HG02884 (cell line): ENCODE results near the gene TREH.
"Not testable (repeated sequence)": the region's sequence is repeated elsewhere in the genome, so short reads cannot be mapped to it uniquely, and the experiment has no call there.

Experiments
- ATAC-seq: cut with Tn5 transposase; IDR thresholded peaks from one replicate; pipeline ENCODE4 v1.9.1; 2021; ENCODE audit warnings: mild to moderate bottlenecking, moderate library complexity; ENCODE audit not compliant: unreplicated experiment

The TREH gene, protein sequence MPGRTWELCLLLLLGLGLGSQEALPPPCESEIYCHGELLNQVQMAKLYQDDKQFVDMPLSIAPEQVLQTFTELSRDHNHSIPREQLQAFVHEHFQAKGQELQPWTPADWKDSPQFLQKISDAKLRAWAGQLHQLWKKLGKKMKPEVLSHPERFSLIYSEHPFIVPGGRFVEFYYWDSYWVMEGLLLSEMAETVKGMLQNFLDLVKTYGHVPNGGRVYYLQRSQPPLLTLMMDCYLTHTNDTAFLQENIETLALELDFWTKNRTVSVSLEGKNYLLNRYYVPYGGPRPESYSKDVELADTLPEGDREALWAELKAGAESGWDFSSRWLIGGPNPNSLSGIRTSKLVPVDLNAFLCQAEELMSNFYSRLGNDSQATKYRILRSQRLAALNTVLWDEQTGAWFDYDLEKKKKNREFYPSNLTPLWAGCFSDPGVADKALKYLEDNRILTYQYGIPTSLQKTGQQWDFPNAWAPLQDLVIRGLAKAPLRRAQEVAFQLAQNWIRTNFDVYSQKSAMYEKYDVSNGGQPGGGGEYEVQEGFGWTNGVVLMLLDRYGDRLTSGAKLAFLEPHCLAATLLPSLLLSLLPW

DNA sequence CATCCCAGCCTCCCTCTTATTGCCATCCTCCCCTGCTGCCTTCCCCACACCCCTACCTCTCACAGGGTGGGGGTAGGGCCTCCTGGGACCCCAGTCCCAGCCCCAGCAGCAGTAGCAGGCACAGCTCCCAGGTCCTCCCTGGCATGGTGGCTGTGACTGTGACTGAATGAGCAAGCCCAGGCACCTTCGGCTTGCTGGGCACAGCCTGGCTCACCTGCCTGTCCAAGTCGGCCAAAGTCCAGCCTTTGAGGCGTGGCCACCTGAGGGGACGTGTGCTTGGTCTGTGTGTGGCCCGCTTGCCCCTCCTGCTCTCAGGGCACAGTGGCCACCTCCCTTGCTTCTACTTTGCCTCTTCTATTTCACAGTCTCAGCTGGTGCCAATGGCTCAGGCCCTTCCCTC is at the start of gene TREH:
TSS of gene TREH (minus strand) at position 168 of the 400 bp plus-strand sequence. CDS start at position 145, 23 bp downstream.
- ATAC-seq = no peak

DNA sequence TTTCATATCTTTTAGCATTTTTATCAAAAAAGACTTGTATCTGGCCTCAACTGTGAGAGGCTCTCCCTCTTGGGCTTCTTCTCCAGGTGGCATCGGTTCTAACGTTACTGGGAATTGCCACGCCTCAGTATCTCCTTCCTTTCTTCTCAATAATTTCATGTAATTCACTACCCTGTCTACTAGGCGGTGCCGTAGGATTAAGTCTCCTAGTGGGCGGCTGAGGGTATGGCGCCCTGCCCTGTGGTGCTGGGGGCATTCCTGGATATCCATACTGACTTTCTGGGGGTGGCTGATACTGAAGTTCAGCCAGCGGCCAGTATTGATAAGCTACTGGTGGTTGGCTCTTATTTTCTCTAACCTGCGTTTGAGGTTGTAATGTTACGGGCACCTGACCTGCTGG is 48.7 kb upstream of the TREH start:
- ATAC-seq = not testable (repeated sequence)

DNA sequence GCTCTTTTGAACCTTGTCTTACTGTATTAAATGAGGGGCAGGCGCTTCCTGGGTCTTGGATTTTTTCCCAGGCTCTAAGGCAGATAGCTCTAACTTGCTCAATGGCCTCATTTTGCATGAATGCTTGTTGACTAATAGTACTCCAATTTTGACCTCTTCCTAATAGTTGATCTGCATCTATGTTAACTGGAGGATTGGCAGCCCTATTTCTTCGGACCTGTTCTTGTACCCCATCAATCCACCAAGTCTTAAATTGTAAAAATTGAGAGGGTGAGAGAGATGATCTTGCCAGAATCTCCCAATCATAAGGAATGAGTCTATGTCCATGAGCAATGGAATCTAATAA is 48.2 kb upstream of the TREH start:
- not testable (repeated sequence) for ATAC-seq

DNA sequence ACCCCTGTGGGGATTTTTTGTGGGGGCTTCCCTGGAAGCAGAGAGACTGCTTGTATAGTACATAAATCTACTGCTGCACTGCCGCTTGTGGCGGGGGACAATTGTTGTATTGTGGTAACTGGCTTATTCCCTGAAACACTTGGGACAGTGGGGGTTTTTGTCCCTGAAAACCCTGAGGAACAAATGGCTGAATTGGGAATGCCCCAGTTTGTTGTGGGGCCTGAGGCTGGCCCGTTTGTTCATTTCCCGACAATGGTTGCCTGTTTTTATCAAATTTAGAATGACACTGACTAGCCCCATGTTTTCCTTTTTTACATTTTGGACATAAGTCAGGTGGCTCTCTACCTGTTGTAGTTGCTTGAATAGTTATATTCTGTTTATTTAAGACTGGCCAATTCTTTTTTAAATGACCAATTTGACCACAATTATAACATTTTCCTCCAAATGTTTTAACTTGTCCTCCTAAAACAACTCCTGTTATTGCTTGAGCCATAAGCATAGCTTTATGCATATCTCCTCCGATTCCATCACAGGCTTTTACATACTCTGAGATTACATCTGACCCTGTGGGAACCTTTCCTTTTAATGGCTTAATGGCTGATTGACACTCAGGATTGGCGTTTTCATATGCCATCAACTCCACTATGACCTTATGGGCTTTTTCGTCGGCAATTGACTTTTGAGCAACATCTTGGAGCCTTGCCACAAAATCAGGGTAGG is 47.7 kb upstream of the TREH start:
- ATAC-seq = not testable (repeated sequence)

DNA sequence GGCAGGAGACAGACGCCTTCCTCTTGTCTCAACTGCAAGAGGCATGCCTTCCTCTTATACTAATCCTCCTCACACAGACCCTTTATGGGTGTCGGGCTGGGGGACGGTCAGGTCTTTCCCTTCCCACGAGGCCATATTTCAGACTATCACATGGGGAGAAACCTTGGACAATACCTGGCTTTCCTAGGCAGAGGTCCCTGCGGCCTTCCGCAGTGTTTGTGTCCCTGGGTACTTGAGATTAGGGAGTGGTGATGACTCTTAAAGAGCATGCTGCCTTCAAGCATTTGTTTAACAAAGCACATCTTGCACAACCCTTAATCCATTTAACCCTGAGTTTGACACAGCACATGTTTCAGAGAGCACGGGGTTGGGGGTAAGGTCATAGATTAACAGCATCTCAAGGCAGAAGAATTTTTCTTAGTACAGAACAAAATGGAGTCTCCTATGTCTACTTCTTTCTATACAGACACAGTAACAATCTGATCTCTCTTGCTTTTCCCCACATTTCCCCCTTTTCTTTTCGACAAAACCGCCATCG is 42.1 kb upstream of the TREH start:
- ATAC-seq = not testable (repeated sequence)

DNA sequence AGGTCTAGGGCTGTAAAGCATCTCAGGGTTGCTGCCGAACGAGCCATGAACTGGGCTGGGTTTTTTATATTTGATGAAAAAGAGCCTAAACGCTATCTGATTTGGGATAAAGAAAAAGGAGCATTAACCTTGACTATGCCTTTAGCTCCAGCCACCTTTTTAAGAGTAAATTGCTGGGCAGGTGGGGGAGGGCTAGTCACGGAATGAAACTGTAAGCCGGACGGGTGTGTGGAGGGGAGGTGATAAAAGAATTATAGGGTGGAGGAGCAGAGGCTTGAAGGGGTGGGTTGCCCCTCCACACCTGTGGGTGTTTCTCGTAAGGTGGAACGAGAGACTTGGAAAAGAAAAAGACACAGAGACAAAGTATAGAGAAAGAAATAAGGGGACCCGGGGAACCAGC is 41.3 kb upstream of the TREH start:
- not testable (repeated sequence) for ATAC-seq

DNA sequence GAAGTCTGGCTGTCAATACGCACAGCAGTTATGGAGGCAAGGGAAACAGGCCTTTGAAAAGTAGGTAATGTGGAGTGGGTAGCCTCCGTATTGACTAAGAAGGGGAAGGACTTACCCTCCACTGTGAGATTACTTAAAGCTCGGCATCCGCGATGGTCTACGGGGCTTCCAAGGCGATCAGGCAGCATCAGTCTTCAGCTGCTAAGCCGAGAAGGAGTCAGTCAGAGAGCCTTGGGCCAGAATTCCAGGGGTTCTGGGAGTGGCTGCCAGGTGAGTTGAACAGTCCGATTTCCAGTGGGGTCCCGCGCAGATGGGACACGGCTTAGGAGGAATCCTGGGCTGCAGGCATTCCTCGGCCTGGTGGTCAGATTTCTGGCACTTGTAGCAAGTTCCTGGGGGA is 40.6 kb upstream of the TREH start:
- ATAC-seq = not testable (repeated sequence)

DNA sequence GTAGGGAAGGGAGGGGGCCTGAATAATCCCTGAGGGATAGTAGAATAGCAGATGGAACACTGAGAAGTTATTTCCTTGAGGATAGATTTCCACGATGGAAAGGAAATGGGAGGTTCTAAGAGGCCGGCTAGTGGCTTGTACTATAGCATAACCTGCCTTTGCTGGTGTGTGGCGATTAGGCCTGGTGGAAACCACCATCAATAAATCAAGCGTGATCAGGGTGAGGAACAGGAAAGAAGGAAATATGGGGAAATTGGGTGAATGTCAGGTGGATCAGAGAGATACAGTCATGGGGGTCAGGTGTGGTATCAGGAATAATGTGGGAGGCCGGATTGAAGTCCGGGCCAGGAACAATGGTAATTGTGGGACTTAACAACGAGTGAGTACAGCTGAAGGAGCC is 39.1 kb upstream of the TREH start:
- not testable (repeated sequence) for ATAC-seq

DNA sequence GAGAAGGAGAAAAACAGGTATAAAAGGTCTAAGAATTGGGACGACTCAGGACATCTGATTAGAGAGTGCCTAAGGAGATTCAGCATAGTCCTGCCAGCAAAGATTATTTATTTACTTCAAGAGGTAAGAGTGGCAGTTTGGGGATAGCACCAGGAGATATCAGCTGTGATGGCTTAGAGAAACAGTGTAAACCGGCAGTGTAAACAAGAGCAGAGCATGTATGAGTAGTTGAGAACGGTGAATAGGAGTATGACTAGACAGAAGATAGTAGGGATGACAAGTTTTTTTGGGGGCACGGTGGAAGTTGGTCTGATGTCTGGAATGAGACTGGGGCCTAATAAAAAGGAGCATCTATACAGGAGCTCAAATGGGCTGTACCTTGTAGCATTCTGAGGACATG is 38.3 kb upstream of the TREH start:
- not testable (repeated sequence) for ATAC-seq

DNA sequence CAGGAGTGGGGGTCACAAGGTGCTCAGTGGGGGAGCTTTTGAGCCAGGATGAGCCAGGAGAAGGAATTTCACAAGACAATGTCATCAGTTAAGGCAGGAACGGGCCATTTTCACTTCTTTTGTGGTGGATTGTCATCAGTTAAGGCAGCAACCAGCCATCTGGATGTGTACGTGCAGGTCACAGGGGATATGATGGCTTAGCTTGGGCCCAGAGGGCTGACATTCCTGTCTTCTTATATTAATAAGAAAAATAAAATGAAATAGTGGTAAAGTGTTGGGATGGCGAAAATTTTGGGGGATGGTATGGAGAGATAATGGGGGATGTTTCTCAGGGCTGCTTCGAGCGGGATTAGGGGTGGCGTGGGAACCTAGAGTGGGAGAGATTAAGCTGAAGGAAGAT is 37.8 kb upstream of the TREH start:
- not testable (repeated sequence) for ATAC-seq

DNA sequence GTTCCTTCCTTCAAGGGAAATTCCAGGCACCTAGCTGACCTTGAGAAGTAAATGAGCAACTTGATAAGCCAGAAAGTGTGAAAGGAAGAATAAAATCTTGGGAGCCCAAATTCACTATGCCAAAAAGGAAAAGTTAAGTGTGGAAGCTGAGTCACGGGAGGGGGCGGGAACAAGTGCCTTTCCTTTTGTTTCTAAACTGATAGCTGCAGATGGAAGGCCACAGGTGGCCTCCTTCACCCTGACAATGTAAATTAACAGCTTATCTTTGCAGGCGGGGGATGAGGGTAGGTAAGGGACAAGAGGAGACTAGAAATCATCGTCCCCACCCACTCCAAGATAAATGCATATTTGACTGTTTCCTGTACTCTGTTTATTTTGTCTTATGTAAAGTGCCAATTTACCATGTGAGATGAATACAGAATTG is 36.4 kb upstream of the TREH start:
- no peak for ATAC-seq

DNA sequence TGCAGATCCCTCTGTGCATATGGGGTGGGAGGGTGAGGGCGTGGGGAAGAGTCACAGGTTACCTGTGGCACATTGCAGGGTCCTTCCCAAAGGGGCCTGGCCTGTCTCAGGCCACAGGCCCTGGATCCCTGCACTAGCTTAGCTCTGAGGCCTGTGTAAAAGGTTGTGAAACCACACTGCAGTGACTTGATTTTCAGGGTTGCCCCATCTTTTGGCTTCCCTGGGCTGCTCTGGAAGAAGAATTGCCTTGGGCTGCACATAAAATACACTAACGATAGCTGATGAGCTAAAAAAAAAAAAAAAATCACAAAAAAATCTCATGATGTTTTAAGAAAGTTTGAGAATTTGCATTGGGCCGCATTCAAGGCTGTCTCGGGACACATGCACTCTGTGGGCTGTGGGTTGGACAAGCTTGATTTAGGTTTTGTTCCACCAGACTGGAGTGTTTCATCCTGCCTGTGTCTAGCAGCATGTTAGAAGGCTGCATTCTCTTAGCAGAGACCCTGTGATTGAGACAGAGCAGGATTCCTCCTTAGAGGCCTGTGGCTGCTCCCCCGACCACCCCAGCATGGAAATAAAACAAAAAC is 35.9 kb upstream of the TREH start:
- ATAC-seq = no peak

DNA sequence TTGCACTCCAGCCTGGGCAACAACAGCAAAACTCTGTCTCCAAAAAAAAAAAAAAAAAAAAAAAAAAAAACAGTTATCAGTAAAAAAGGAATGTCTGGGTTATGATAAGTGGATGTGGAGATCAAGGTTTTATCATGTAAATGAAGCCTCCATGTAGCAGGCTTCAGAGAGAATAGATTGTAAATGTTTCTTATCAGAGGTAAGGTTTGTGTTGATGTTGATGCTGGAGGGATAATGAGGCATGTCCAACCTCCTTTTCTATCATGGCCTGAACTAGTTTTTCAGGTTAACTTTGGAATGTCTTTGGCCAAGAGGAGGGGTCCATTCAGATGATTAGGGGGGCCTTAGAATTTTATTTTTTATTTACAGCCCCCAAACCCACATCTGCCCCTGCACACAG is 35.4 kb upstream of the TREH start:
- no peak for ATAC-seq

DNA sequence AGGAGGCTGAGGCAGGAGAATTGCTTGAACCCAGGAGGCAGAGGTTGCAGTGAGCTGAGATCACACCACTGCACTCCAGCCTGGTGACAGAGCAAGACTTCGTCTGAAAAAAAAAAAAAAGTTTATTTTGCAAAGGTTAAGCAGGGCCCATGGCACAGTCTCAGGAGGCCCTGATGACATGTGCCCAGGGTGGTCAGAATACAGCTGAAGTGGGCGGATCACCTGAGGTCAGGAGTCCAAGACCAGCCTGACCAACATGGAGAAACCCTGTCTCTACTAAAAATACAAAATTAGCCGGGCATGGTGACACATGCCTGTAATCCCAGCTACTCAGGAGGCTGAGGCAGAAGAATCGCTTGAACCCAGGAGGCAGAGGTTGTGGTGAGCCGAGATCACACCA is 35.0 kb upstream of the TREH start:
- ATAC-seq = not testable (repeated sequence)

DNA sequence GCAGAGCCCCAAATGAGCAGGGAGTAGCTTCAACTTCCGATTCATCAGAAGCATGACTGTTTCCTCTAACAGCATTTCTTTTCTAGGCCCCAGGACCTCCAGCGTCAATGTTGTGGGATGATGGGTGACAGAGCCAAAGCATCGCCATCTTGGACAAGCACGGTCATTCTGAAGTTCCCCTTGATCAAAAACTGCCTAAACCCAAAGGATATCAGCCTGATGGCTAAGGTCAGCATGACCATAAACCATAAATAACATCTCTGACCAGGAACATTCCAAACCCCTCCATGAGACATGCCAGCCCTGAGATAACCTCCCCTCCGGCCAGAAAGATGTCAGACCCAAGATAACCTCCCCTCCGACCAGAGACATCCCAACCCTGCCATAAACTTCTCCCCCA is 28.8 kb upstream of the TREH start:
- no peak for ATAC-seq

DNA sequence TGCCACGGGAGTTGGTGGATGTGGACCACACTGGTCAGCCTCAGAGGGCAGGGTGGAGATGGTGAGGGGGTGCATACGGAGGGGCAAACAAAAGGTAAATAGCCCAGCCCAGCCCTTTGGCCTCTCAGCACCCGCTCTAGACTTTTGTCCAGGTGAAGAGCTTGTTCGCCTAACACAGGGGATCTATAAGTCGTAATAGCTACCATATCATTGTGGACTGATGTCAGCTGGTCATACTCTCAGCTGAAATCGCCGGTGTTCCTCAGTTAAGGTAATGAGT is 27.0 kb upstream of the TREH start:
- no peak for ATAC-seq

DNA sequence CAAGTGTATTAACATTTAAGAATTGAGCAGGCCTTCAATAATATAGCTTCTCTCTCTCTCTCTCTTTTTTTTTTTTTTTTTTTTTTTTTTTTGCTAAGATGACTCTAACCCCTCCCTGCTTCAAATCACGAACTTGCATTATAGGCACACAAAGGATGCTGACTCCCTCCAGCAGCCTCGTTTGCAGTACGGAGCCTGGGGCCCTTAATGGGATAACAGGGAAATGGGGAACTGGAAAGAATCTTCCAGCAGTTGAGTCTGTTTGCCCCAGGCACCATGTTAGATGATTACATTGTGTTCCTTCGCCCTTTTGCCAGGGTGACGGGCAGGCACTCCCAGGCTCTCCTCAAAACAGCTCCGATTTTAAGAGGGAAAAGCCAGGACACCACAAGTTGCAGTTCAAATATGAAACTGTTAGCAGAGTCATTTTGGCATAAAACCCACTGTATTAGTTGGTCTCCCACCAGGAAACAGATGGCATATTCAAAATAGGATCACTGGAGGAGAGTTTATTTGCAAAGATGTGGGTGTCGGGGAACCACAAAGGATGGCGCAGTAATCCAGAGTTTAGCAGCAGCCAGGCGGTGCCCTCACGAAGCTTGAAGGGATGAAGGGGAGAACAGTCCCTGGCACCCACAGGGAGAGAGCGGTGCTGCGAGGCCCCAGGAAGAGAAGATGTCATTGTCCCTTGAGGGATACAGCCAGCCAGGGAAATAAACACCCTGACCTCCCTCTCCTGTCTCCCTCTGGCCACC is 26.5 kb upstream of the TREH start:
- ATAC-seq = no peak

DNA sequence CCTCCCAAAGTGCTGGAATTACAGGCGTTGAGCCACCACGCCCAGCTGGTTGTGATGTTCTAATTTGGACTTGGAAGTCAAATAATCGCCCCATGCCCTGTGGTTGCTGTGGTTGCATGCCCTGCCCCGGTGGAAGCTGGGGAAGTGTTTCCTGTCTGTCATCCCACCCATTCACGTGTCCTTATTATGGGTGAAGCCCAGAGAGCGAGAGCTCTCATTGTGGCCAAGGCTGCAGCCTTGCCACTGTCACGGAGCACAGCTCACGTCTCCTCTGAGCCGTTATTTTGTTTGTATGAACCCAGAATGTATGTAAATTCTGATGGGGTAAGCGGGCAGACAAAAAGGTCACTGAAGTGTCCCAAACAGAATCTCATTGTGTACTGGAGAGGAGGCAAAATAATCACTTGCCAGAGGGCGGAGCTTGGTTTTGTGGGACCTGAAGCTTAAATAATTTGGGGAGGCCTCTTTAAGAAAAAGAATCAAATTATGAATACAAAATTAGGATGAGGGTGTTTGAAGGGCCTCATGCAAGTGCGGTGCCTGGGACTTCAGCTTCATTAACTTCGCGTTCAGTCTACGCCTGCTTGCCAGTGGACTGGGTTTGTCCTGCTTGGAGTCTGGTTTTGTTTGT is 25.8 kb upstream of the TREH start:
- ATAC-seq = no peak

DNA sequence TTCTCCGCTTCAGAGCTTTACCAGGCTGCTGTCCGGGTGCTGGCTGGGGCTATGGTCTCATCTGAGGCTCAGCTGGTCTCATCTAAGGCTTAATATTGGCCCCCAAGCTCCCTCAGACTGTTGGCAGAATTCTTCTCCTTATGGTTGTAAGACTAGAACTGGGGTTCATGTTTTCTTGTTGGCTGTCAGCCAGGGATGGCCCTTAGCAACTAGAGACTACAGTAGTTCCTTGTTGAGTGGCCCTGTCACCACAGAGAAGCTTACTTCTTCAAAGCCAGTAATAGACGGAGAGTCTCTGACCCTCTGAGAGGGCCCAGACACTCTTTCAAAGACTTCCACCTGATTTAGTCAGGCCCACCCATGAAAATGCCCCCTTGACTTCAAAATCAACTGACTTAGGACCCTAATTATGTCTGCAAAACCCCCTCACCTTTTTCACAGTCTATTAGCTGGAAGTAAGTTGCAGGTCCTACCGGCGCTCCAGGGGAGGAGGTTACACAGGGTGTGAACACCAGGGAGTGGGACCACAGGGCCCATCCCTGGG is 24.2 kb upstream of the TREH start:
- ATAC-seq = no peak
